ENCODE results near the gene GAGE12J.
"Not testable (repeated sequence)": the region's sequence is repeated elsewhere in the genome, so short reads cannot be mapped to it uniquely, and the experiment has no call there.

GRCh38 chrX:49344496-49345175 is 22.8 kb downstream of the GAGE12J start:
- TF ChIP-seq, protein P1, sequence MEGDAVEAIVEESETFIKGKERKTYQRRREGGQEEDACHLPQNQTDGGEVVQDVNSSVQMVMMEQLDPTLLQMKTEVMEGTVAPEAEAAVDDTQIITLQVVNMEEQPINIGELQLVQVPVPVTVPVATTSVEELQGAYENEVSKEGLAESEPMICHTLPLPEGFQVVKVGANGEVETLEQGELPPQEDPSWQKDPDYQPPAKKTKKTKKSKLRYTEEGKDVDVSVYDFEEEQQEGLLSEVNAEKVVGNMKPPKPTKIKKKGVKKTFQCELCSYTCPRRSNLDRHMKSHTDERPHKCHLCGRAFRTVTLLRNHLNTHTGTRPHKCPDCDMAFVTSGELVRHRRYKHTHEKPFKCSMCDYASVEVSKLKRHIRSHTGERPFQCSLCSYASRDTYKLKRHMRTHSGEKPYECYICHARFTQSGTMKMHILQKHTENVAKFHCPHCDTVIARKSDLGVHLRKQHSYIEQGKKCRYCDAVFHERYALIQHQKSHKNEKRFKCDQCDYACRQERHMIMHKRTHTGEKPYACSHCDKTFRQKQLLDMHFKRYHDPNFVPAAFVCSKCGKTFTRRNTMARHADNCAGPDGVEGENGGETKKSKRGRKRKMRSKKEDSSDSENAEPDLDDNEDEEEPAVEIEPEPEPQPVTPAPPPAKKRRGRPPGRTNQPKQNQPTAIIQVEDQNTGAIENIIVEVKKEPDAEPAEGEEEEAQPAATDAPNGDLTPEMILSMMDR (conservative IDR thresholded peaks at IDR 0.05; ENCODE audit: low read length): not testable (repeated sequence)
- not testable (repeated sequence) for TF ChIP-seq EZH2phosphoT487 (IDR thresholded peaks at IDR 0.05; ENCODE audit: borderline replicate concordance, low read depth, low read length)

All from OCI-LY7 (cell line).